Sigmoid colon (tissue), 7 donors: ENCODE measurements around the gene AIG1. TPM values are rescaled to one million over a fixed set of nuclear protein-coding genes. Genes with fewer than 3 reads are reported as not detected.

Source experiments
- DNase-seq: peaks from one replicate; pipeline ENCODE4 v3.0.0-alpha.2; 2019
- H3K27ac ChIP-seq, 4 donors: fragments of 200-600 bp; sonication (generic); one replicate each; pipeline ENCODE4 v1.5.1; 2016 to 2019; ENCODE audit warnings: mild to moderate bottlenecking in 1 of 4
- H3K27me3 ChIP-seq, 3 donors: fragments of 200-600 bp; sonication (generic); one replicate each; pipeline ENCODE4 v1.5.1; 2019; ENCODE audit warnings: mild to moderate bottlenecking in 1 of 3
- H3K36me3 ChIP-seq, 4 donors: fragments of 200-600 bp; sonication (generic); one replicate each; pipeline ENCODE4 v1.5.1; 2016 to 2019
- H3K4me1 ChIP-seq, 4 donors: fragments of 200-600 bp; sonication (generic); one replicate each; pipeline ENCODE4 v1.5.1; 2017 to 2019
- H3K4me3 ChIP-seq, 4 donors: fragments of 200-600 bp; sonication (generic); one replicate each; pipeline ENCODE4 v1.5.1; 2017 to 2019; ENCODE audit warnings: mild to moderate bottlenecking in 2 of 4, moderate library complexity in 1 of 4
- H3K9me3 ChIP-seq, 4 donors: fragments of 200-600 bp in 3 of 4; sonication (generic) in 3 of 4; one replicate each; pipeline versions ENCODE4 v1.5.1 to v1.6.1; 2013 to 2019
- CTCF ChIP-seq, 4 experiments: fragments of 450-650 bp in 3 of 4; fragments of 200-600 bp in 1 of 4; IDR thresholded peaks; one replicate each; pipeline ENCODE4 v1.5.1; 2016 to 2019; ENCODE audit warnings: antibody characterized with exemption in 4 of 4, mild to moderate bottlenecking in 3 of 4, moderate library complexity in 2 of 4
- EP300 ChIP-seq, 4 donors: sonication (generic); formaldehyde crosslinking; IDR thresholded peaks; one replicate each; pipeline ENCODE4 v1.6.1; 2017; ENCODE audit warnings: antibody characterized with exemption in 4 of 4
- POLR2A ChIP-seq, 2 donors: fragments of 450-650 bp; IDR thresholded peaks; one replicate each; pipeline ENCODE4 v1.6.1; 2016; ENCODE audit warnings: antibody characterized with exemption in 2 of 2, mild to moderate bottlenecking in 2 of 2, moderate library complexity in 2 of 2
- POLR2AphosphoS5 ChIP-seq, 4 donors: sonication (generic); formaldehyde crosslinking; IDR thresholded peaks; one replicate each; pipeline ENCODE4 v1.6.1; 2017; ENCODE audit warnings: antibody characterized with exemption in 4 of 4
- WGBS, 2 donors: extraction: QIAGEN DNeasy Blood & Tissue Kit; methylation state at CpG; one replicate each; pipeline ENCODE4 v1.1.7; 2013; 5-methylcytosine and 5-hydroxymethylcytosine counted together
- intact Hi-C: fragments of 100-400 bp; cut with DNase I; formaldehyde crosslinking; loops from one replicate; pipeline ENCODE4 v1.15.1; 2023
- polyA plus RNA-seq, 3 donors: library from polyadenylated mRNA; stranded (reverse); fragments of 200-250 nt; gene quantifications; one replicate each; pipeline ENCODE4 v1.2.3, GENCODE V29; 2013
- total RNA-seq, 4 donors: library from RNA; depleted of rRNA; stranded (reverse); fragments of >200 nt; gene quantifications; one replicate each; pipeline ENCODE4 v1.1.0, GENCODE V29; 2016
- donor health status: healthy with polysubstance abuse.
- donor health status: Bipolar disorder and iron deficiency.
- donor health status: healthy.

The AIG1 gene
- total and polyA plus RNA-seq, 7 donors = 10.9 to 30.7 (median 20.6) TPM

- no peaks in the 10 kb centered on the region for H3K4me1 ChIP-seq
- H3K27ac ChIP-seq = no peak overlapping the region
- intact Hi-C loops = no loop called here
- H3K4me3 ChIP-seq = no peak overlapping the region
- no peaks in the 10 kb centered on the region for H3K36me3 ChIP-seq
- no peaks in the 10 kb centered on the region for H3K9me3 ChIP-seq
- no peaks in the 10 kb centered on the region for H3K27me3 ChIP-seq
- 76 to 79% methylated on average over 1 of the region's 1 CpG for WGBS, 2 donors
- DNase-seq = no peak
- no peak for TF ChIP-seq POLR2A (IDR thresholded peaks at IDR 0.05)
- TF ChIP-seq EP300 (IDR thresholded peaks at IDR 0.05) = no peak
- TF ChIP-seq CTCF (IDR thresholded peaks at IDR 0.05) = no peak
- TF ChIP-seq POLR2AphosphoS5 (IDR thresholded peaks at IDR 0.05) = no peak
Observed at GRCh38 chr6:143348531-143348930, 287.8 kb downstream of the AIG1 start.

GRCh38 chr6:143349530-143349929, 288.8 kb downstream of the AIG1 start:
- Histone ChIP-seq H3K27ac (no peak overlapping the region), H3K27me3 (no peaks in the 10 kb centered on the region), H3K9me3 (no peaks in the 10 kb centered on the region), H3K36me3 (no peaks in the 10 kb centered on the region), H3K4me3 (no peak overlapping the region), H3K4me1 (no peaks in the 10 kb centered on the region)
- 88 to 94% methylated on average over 1 of the region's 1 CpG for WGBS, 2 donors
- intact Hi-C loops = no loop called here
- TF ChIP-seq CTCF (IDR thresholded peaks at IDR 0.05) = no peak
- no peak for TF ChIP-seq POLR2AphosphoS5 (IDR thresholded peaks at IDR 0.05)
- TF ChIP-seq EP300 (IDR thresholded peaks at IDR 0.05) = no peak
- no peak for TF ChIP-seq POLR2A (IDR thresholded peaks at IDR 0.05)
- no peak for DNase-seq

- H3K36me3 ChIP-seq = no peaks in the 10 kb centered on the region
- H3K27me3 ChIP-seq = no peaks in the 10 kb centered on the region
- no peak for TF ChIP-seq CTCF (IDR thresholded peaks at IDR 0.05)
- no peak for TF ChIP-seq POLR2AphosphoS5 (IDR thresholded peaks at IDR 0.05)
- TF ChIP-seq EP300 (IDR thresholded peaks at IDR 0.05) = no peak
- no peak for TF ChIP-seq POLR2A (IDR thresholded peaks at IDR 0.05)
- H3K9me3 ChIP-seq = peaks cover 0 to 4% (median 0%) of the 10 kb centered on the region in 4 donors
- no peak for DNase-seq
- intact Hi-C loops = no loop called here
- H3K4me3 ChIP-seq = no peak overlapping the region
- WGBS, 2 donors = 65 to 83% methylated on average over 3 of the region's 3 CpGs
- H3K4me1 ChIP-seq = peaks cover 0 to under 1% (median under 1%) of the 10 kb centered on the region in 4 donors
- H3K27ac ChIP-seq = no peak overlapping the region
Observed at GRCh38 chr6:143356101-143356880, 295.6 kb downstream of the AIG1 start.

GRCh38 chr6:143357152-143357551, 296.5 kb downstream of the AIG1 start:
- no peaks in the 10 kb centered on the region for H3K36me3 ChIP-seq
- DNase-seq = no peak
- H3K27me3 ChIP-seq = no peaks in the 10 kb centered on the region
- no peak overlapping the region for H3K27ac ChIP-seq
- no peak overlapping the region for H3K4me3 ChIP-seq
- H3K4me1 ChIP-seq = peaks cover 0 to 9% (median 8%) of the 10 kb centered on the region in 4 donors
- intact Hi-C loops = no loop called here
- H3K9me3 ChIP-seq = peaks cover 0 to 4% (median 0%) of the 10 kb centered on the region in 4 donors
- TF ChIP-seq POLR2AphosphoS5 (IDR thresholded peaks at IDR 0.05) (no peak), CTCF (IDR thresholded peaks at IDR 0.05) (no peak), EP300 (IDR thresholded peaks at IDR 0.05) (no peak), POLR2A (IDR thresholded peaks at IDR 0.05) (no peak)
